ENCODE data around the gene TGM5.
"Not testable (repeated sequence)": the region's sequence is repeated elsewhere in the genome, so short reads cannot be mapped to it uniquely, and the experiment has no call there.

The TGM5 gene

DNA sequence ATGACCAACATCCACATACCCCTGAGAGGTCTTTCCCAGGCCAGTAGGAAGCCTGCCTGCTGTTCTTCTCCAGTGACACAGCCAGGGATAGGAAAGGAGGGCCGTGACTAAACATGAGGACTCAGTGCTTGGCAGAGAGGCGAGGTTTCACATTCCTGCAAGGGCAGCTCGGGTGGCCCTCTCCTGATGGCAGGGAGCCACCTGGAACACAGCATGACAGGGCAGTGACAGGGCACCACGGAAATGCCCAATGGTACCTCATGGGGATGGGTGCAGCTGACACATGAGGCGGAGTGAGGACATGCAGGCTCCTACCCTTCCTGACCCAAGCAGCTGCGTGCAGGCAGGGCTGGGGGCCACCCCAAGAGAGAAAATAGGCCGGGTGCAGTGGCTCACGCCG lies 7.4 kb upstream of the TGM5 start:
- no peak for DNase-seq

- no peak for DNase-seq
These were observed 6.5 kb upstream of the TGM5 start for GRCh38 chr15:43273243-43273642.

GRCh38 chr15:43271908-43272307 lies 5.2 kb upstream of the TGM5 start:
- DNase-seq, result not testable (repeated sequence)

DNA sequence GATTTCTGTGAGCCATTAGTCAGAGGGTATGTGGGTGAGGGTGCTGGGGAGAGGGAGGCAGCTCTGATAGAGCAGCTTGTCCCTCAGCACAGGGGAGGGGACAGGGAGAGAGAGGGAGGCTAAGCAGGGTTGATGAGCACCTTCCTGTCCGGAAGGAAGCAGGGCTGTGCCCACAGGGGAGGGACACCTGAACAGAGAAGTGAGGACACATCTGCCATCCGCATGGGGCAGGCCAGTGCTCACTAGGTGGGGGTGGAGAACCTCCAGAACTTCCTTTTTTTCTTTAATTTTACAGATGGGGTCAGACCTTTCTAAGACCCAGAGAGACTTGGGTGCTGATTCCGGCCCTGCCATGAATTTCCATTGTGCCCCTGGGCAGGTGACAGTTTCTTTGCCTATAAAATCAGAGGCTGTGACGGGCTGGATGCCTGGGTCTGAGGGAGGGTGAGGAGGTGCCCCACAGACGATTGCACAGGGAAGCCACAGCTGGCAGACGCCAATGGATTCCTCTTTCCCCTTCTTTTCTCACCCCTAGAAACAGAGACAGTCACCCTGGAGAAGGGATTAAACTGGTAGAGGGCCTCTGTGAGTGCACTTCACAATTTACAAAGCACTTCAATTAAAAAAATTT lies 4.1 kb upstream of the TGM5 start:
- DNase-seq, result no peak

DNA sequence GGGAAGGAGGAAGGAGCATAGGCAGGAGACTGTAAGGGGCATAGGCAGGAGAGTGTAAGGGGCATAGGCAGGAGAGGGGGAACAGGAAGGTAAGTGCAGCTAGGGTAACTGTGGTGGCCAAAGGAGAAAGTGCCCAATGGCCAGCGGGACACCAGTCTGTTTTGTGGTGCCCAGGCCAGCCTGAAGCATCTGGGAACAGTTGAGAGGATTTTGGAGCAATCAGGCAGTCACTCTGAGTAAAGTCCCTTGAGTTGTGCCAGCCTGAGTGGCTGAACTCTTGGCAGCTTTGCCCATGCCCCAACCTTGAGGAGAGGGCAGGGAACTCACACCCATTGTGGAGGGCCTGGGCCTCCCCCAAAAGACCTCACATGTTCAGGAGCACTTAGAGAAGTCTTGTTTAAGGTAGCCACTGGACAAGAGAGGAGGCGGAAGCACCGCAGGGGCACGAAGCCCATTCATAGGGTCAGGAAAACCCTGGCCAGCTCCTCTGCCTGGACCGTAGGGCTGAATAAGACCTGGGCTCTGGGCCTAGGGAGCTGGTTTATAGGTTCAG lies 3.5 kb upstream of the TGM5 start:
- no peak for DNase-seq

- no peak for DNase-seq
These were observed 1.7 kb upstream of the TGM5 start for GRCh38 chr15:43268111-43269105.

DNA sequence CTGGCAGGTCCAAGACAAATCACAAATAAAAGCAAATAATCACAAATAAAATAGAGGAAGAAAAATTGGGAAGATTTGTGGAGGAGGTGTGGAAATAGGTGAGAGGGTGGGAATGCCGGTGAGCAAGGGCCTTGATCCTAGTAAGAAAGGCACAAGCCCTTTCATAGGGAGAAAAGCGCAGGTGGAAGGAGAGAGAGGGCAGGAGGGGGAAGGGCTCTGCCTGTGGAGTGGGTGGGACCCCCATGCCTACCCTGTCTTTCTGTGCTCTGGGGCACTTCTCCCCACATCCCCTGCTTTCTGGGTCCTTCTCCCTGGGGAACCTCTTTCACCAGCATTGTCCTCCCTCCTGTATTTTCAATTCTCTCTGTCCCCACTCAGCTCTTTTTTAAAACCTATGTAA lies 711 bp upstream of the TGM5 start:
- DNase-seq, result no peak

DNA sequence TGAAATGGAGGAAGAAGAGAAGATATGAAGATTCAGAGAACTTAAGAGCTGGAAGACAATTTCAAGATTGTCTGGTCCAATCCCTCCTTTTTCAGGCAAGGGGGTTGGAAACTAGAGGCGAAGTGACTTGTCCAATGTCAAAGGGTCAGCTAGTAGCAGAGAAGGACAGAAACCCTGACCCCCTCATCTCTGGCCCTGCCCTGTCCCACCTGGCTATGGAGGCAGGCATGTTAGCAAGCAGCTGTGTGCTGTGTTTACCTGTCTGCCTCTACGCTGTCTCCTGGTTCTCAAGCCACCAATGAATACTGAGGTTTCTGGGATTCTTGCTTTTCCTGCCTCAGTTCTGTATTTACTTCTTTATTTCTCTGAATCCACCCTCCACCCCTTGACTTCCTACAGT lies 342 bp downstream of the TGM5 start:
- no peak for DNase-seq

- DNase-seq, result no peak
These were observed 6.6 kb downstream of the TGM5 start for GRCh38 chr15:43260011-43260615.

DNA sequence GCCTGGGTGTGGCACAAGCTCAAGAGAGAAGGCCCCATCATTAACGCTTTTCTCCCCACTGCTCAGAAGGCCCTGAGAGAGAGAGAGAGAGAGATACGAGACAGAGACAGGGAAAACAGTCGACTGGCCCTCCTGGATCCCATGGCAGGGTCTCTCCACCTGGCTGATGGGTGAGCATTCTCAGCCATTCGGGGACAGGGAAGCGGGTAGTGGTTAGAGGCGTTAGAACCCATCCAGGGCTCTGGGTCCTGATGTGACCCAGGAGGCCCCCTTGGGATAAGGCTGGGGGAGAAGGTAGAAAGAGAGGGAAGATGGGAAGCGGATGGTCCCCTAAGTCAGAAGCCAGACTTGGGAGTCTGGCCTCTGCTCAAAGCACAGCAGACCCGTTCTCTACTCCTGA lies 7.9 kb downstream of the TGM5 start:
- DNase-seq, result no peak

- DNase-seq, result no peak
These were observed 10.4 kb downstream of the TGM5 start for GRCh38 chr15:43256341-43256740.

DNA sequence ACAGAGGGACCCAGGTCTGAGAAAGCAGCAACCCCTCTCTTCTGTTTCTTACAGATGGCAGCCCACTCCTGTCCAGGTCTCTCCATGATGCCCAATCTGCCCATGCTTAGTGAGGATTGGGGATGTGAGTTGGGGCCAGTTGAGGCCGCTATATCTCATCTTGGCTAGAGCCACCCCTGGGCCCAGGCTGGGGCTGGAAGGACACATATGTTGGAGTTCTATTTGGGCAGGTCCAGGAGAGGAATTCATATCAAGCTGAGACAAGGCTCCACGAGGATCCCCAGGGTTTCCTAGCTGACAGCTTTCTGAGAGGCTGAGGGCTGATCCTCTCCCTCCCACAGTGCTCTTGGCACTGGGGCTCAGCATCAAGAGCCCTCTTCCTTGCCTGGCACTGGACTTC lies 11.4 kb downstream of the TGM5 start:
- DNase-seq, result no peak

DNA sequence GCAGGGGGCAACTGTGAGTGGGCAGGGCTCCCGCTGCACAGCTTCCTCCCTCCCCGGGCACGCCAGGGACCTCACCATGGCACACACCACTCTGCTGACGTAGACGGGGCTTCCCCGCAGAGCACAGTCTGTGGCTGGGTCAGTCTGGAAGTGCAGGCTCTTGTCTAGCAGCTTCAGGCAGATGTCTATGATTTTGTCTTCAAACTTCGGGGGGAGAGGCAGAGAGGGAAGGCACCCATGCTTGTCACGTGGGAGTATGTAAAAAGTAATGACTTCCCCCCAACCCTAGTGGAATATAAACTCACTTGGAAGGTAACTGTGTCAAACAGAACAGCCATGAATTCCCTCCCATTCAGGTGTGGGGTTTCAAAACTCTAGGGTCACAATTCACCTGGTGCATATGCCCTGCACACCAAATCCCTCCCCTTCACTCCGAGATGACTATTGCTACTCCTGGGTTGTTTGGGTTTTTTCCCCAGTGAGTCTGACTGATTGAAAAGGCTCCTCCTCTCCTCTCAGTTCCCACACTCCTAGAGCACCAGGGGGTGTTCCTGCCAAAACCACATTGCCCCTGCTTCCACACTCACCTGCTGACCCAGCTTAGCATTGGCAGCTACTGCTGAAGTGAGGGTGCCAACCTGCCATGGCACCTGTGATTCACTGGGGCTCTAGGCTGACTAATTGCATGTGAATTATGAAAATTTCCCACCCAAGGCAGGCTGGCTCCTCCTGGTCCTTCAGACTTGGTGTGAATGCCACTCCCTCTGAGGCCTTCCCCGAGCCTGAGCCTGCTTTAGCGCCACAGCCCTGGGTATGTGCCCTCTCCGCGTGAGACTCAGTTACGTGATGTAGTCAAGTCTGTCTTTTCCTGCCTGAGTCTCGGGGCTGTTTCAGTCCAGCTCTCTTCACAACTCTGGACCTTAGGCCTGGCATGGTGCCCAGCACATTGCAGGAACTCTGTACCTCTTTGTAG lies 13.0 kb downstream of the TGM5 start:
- DNase-seq, result no peak

- no peak for DNase-seq
These were observed 14.9 kb downstream of the TGM5 start for GRCh38 chr15:43251871-43252250.

- no peak for DNase-seq
These were observed 15.4 kb downstream of the TGM5 start for GRCh38 chr15:43251185-43251870.

DNA sequence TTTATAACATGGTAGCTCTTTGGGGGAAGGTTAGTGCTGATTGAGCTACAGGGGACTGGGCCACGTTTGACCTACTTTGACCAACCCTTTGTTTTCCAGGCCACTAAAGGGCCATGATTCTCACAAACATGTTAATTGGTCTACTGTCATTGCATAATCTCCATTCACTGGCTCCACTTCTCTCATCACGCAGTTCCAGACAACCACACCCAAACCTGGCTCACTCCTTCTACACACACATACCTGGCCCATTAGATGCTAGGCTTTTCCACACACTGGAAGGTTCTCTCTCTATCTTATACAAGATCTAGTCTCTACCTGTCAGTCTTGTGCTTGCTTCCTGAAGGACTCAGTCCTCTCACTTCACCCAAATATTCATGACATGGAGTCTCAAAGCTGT lies 15.9 kb downstream of the TGM5 start:
- DNase-seq, result no peak

- DNase-seq, result no peak
These were observed 17.0 kb downstream of the TGM5 start for GRCh38 chr15:43249699-43250203.

DNA sequence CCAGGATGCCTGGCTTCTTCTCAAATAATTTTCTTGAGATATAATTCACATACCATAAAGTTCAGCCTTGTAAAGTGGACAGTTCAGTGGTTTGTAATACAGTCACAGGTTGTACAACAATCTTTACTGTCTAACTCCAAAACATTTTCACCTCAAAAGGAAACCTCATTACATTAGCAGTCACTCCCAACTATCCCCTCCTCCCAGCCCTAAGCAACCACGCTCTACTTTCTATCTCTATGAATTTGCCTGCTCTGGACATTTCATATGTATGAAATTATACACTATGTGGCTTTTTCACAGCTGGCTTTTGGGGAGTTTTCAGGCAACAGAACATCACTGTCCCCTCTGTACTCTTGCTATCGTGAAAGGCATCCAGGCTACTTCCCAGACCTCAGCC lies 17.5 kb downstream of the TGM5 start:
- no peak for DNase-seq

GRCh38 chr15:43246261-43246774 lies 20.4 kb downstream of the TGM5 start:
- DNase-seq, result no peak

GRCh38 chr15:43244092-43244491 lies 22.6 kb downstream of the TGM5 start:
- DNase-seq, result no peak

DNA sequence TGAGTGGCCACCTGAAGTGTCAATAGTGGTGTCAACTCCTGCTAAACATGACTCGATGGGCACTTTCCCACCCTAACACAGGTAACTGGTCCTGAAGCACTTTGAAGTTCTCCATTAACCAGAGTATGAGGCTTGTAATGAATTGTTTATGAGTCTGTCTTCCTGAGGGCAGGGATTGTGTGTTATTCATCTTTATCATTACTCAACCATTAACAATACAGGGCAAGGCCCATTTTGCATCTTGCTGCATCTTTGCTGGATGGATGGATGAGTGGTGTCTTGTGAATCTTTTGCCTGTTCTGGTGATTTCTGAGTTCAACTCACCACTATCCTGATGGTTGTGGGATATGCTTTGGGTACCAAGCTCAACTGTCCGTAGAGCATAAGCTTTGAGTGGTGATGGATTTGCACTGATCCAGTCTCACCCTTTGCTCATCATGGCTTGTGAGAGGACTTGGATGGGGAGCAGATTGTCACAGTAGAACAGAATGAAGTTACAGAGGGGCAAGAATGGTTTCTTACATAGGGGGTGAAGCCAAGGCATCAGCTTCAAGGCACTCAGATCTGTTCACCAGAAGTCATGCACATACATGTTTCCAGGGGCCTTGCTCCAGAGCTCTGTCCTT lies 23.6 kb downstream of the TGM5 start:
- no peak for DNase-seq
